Natural killer cell (primary cell): ENCODE results near the gene BRPF1. TPM values are rescaled to one million over a fixed set of nuclear protein-coding genes. Genes with fewer than 3 reads are reported as not detected.

Source experiments
- ATAC-seq, 3 donors: fragments of 150-1000 bp in 2 of 3; fragments of 200-7000 bp in 1 of 3; cut with Tn5 transposase; 1 replicate in 1 of 3; 2 replicates in 2 of 3; pipeline ENCODE4 v1.10.0; 2021; ENCODE audit warnings: mild to moderate bottlenecking in 2 of 3, moderate library complexity in 2 of 3
- DNase-seq, 2 donors: peaks; one replicate each; pipeline versions ENCODE4 v3.0.0 to v3.0.0-alpha.2; 2013 to 2021; ENCODE audit warnings: mixed read lengths in 1 of 2
- H3K27ac ChIP-seq: one replicate; pipeline ENCODE4 v1.5.1; 2013; ENCODE audit warnings: mild to moderate bottlenecking, low read length
- H3K27me3 ChIP-seq: one replicate; pipeline ENCODE4 v1.6.1; 2013; ENCODE audit warnings: low read length; ENCODE audit not compliant: control insufficient read depth, insufficient read depth
- H3K36me3 ChIP-seq: one replicate; pipeline ENCODE4 v1.6.1; 2013; ENCODE audit warnings: low read length; ENCODE audit not compliant: control insufficient read depth, insufficient read depth
- H3K4me1 ChIP-seq: one replicate; pipeline ENCODE4 v1.6.1; 2013; ENCODE audit warnings: low read length; ENCODE audit not compliant: control insufficient read depth, insufficient read depth
- H3K4me3 ChIP-seq: one replicate; pipeline ENCODE4 v1.5.1; 2013; ENCODE audit warnings: low read length
- H3K9me3 ChIP-seq: one replicate; pipeline ENCODE4 v1.6.1; 2013; ENCODE audit warnings: low read length; ENCODE audit not compliant: control insufficient read depth, insufficient read depth
- H3K27ac Mint-ChIP-seq, 2 donors: one replicate each; pipeline ENCODE4 v1.8.0; 2022; ENCODE audit warnings: mild to moderate bottlenecking in 2 of 2, mixed read lengths in 2 of 2, moderate library complexity in 1 of 2
- H3K27me3 Mint-ChIP-seq, 2 donors: one replicate each; pipeline ENCODE4 v1.8.0; 2022; ENCODE audit warnings: low read depth in 2 of 2, mixed read lengths in 2 of 2
- H3K36me3 Mint-ChIP-seq: one replicate; pipeline ENCODE4 v1.8.0; 2022; ENCODE audit warnings: mixed read lengths
- H3K4me1 Mint-ChIP-seq, 2 donors: one replicate each; pipeline ENCODE4 v1.8.0; 2022; ENCODE audit warnings: mixed read lengths in 2 of 2
- H3K4me3 Mint-ChIP-seq: one replicate; pipeline ENCODE4 v1.8.0; 2022; ENCODE audit warnings: mild to moderate bottlenecking, moderate library complexity, mixed read lengths
- H3K9me3 Mint-ChIP-seq, 2 donors: one replicate each; pipeline ENCODE4 v1.8.0; 2022; ENCODE audit warnings: mixed read lengths in 2 of 2
- CTCF ChIP-seq: fragments of 200-600 bp; IDR thresholded peaks from one replicate; pipeline ENCODE4 v1.8.0; 2022; ENCODE audit warnings: antibody characterized with exemption
- WGBS: methylation state at CpG from one replicate; pipeline ENCODE4 v1.1.7; 2013; ENCODE audit warnings: missing lambda C conversion rate; ENCODE audit not compliant: insufficient coverage; 5-methylcytosine and 5-hydroxymethylcytosine counted together
- intact Hi-C: fragments of 100-400 bp; cut with micrococcal nuclease; formaldehyde crosslinking; loops from one replicate; pipeline ENCODE4 v1.14.2; 2022
- total RNA-seq, 4 donors: library from RNA; stranded (reverse); fragments of 120-200 nt in 1 of 4; gene quantifications; one replicate each; pipeline versions ENCODE4 v1.2.3 to v1.2.4, GENCODE V29; 2013 to 2022

The BRPF1 gene
- total RNA-seq, 3 donors from 2014 or later (not counting 1 experiment from before 2014, with no cell fraction given), result 45.1 to 72.1 (median 66.5) TPM

- Histone ChIP-seq H3K27ac (peak within 1 kb of the TSS; percentile 54), H3K4me3 (peak within 1 kb of the TSS; percentile 67), H3K4me1 (peaks cover 41% of the 10 kb centered on the region), H3K27me3 (no peaks in the 10 kb centered on the region), H3K36me3 (peaks cover 59% of the 10 kb centered on the region), H3K9me3 (no peaks in the 10 kb centered on the region)
- TF ChIP-seq CTCF, result no peak
- H3K4me1 Mint-ChIP-seq, result peaks cover 49 to 50% of the 10 kb centered on the region in 2 donors
- intact Hi-C loops, result loop anchor here (1.0 to 5.0 kb wide), 4 partner anchors 19 to 57 kb away; partner anchors contain the start of genes BRPF1, CAMK1 and TADA3
- under 1% methylated on average over 60 of the region's 60 CpGs for WGBS
- H3K27me3 Mint-ChIP-seq, result no peaks in the 10 kb centered on the region
- no peaks in the 10 kb centered on the region for H3K36me3 Mint-ChIP-seq
- ATAC-seq (peak; percentile 89 to 97 (median 95)), DNase-seq (peak; percentile 96 to 97)
- no peaks in the 10 kb centered on the region for H3K9me3 Mint-ChIP-seq
- peak within 1 kb of the TSS; percentile 91 for H3K27ac Mint-ChIP-seq
- H3K4me3 Mint-ChIP-seq, result peak within 1 kb of the TSS; percentile 94
Measured at GRCh38 chr3:9749645-9750555, 18.4 kb downstream of the BRPF1 start, which contains the start of gene OGG1. Gene OGG1, plus strand, starts transcription at chr3:9749952. Its CDS starts 335 bp downstream, at chr3:9750287.

DNA sequence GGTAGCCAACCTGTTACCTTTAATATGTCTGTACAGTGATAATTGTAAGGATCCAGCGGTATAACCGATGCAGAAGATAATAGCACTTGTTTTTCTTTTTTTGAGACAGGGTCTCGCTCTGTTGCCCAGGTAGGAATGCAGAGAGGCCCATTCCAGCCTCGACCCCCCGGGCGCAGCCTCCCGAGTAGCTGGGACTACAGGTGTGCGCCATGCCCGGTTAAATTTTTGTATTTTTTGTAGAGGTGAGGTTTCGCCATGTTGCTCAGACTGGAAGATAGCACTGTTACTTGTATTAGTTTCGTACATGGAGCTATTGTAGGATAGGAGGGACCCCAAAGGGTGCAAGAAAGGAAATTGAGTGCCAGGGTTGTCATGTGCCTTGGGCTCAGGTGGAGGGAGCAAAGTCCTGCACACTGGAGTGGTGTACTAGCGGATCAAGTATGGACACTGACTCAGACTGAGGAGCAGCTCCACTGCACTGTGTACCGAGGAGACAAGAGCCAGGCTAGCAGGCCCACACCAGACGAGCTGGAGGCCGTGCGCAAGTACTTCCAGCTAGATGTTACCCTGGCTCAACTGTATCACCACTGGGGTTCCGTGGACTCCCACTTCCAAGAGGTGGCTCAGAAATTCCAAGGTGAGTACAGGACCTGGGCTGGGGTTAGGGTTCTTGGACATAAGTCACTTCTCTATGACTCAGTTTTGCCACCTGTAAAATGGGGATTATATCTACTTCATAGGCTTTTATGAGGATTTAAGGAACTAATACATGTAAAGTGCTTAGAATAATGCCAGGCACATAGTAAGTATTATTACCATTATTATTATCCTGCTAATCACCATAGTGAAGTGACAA, 19.2 kb downstream of the BRPF1 start:
- no peak for TF ChIP-seq CTCF
- ATAC-seq, result no peak
- intact Hi-C loops, result loop anchor here (1.0 to 5.0 kb wide), 3 partner anchors 18 to 57 kb away; partner anchors contain the start of genes CAMK1 and TADA3
- DNase-seq, result no peak
- peak overlapping the region; percentile 94 for H3K4me3 Mint-ChIP-seq
- peaks cover 51% of the 10 kb centered on the region in 2 donors for H3K4me1 Mint-ChIP-seq
- WGBS, result 52% methylated on average over 17 of the region's 17 CpGs
- H3K36me3 ChIP-seq, result peaks cover 53% of the 10 kb centered on the region
- no peaks in the 10 kb centered on the region for H3K9me3 Mint-ChIP-seq
- H3K4me1 ChIP-seq, result peaks cover 41% of the 10 kb centered on the region
- no peaks in the 10 kb centered on the region for H3K27me3 ChIP-seq
- H3K27ac Mint-ChIP-seq, result peak overlapping the region; percentile 91
- H3K9me3 ChIP-seq, result no peaks in the 10 kb centered on the region
- peak overlapping the region; percentile 67 for H3K4me3 ChIP-seq
- H3K27ac ChIP-seq, result peak overlapping the region; percentile 54
- no peaks in the 10 kb centered on the region for H3K27me3 Mint-ChIP-seq
- H3K36me3 Mint-ChIP-seq, result no peaks in the 10 kb centered on the region

DNA sequence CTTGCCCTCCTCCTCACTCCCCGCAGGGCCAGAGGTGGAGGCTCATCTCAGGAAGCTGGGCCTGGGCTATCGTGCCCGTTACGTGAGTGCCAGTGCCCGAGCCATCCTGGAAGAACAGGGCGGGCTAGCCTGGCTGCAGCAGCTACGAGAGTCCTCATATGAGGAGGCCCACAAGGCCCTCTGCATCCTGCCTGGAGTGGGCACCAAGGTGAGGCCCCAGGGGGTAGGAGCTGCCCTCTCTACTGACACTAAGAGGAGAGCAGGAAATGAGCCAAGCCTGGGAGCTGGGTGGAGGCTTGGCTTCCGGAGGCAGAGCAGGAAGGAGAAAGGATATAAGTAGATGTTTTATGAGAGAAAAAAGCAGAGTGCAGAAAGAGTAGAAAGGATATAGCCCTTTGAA, 23.1 kb downstream of the BRPF1 start:
- DNase-seq (no peak), ATAC-seq (no peak)
- no peaks in the 10 kb centered on the region for H3K27me3 ChIP-seq
- no peak overlapping the region for H3K4me3 ChIP-seq
- peaks cover 58% of the 10 kb centered on the region for H3K36me3 ChIP-seq
- no peaks in the 10 kb centered on the region for H3K27me3 Mint-ChIP-seq
- TF ChIP-seq CTCF, result no peak
- no peaks in the 10 kb centered on the region for H3K9me3 ChIP-seq
- peaks cover 32% of the 10 kb centered on the region for H3K4me1 ChIP-seq
- no peak overlapping the region for H3K4me3 Mint-ChIP-seq
- no peaks in the 10 kb centered on the region for H3K36me3 Mint-ChIP-seq
- H3K27ac Mint-ChIP-seq, result no peak overlapping the region
- WGBS, result 95% methylated on average over 8 of the region's 8 CpGs
- no peaks in the 10 kb centered on the region for H3K9me3 Mint-ChIP-seq
- peaks cover 43 to 53% of the 10 kb centered on the region in 2 donors for H3K4me1 Mint-ChIP-seq
- intact Hi-C loops, result loop anchor here (5.0 kb wide), 1 partner anchor 53 kb away; no protein-coding TSS in a partner anchor
- no peak overlapping the region for H3K27ac ChIP-seq
